ENCODE measurements around the gene STIP1. TPM values are rescaled to one million over a fixed set of nuclear protein-coding genes. Genes with fewer than 3 reads are reported as not detected.

STIP1 gene
- total RNA-seq, 1 experiment from 2014 or later = 171 TPM

GRCh38 chr11:64164392-64165312, 21.3 kb upstream of the STIP1 start:
- no peaks in the 10 kb centered on the region for H3K9me3 Mint-ChIP-seq (ENCODE audit: unreplicated experiment)
- H3K4me3 Mint-ChIP-seq (ENCODE audit: unreplicated experiment) = peak overlapping the region; percentile 92
- POLR2A ChIA-PET = interaction anchor here (0.5 to 3.4 kb wide), 7 partner anchors 17 to 284 kb away, joined by 3 to 42 read pairs (median 4); partner anchors contain the start of genes PPP1R14B and STIP1
- DNase-seq (ENCODE audit: unreplicated experiment) = peak; percentile 16
- intact Hi-C loops (cut with micrococcal nuclease) = no loop called here
- CTCF ChIA-PET = interaction anchor here (0.6 to 1.8 kb wide), 7 partner anchors 10 to 539 kb away, joined by 3 to 10 read pairs (median 6); no protein-coding TSS in a partner anchor
- H3K27ac Mint-ChIP-seq (ENCODE audit: low read depth, unreplicated experiment) = peak overlapping the region; percentile 42
- TSS peak; percentile 24 for BruUV-seq (replicated peaks)
- peaks cover 4% of the 10 kb centered on the region for H3K36me3 Mint-ChIP-seq (ENCODE audit: insufficient read depth, unreplicated experiment)
- peaks cover 7% of the 10 kb centered on the region for H3K4me1 Mint-ChIP-seq (ENCODE audit: insufficient read depth, unreplicated experiment)
- H3K27me3 Mint-ChIP-seq (ENCODE audit: insufficient read depth, unreplicated experiment) = no peaks in the 10 kb centered on the region
- no peak for TF ChIP-seq CTCF (IDR thresholded peaks at IDR 0.05; ENCODE audit: unreplicated experiment)

- intact Hi-C loops (cut with micrococcal nuclease) = no loop called here
- H3K27ac Mint-ChIP-seq (ENCODE audit: low read depth, unreplicated experiment) = no peak overlapping the region
- ChIA-PET CTCF (interaction anchor here (0.6 to 1.8 kb wide), 3 partner anchors 11 to 538 kb away, joined by 3 to 10 read pairs (median 4); no protein-coding TSS in a partner anchor), POLR2A (interaction anchor here (0.6 to 3.4 kb wide), 8 partner anchors 10 to 292 kb away, joined by 3 to 42 read pairs (median 4); partner anchors contain the start of genes PPP1R14B and STIP1)
- peak overlapping the region; percentile 92 for H3K4me3 Mint-ChIP-seq (ENCODE audit: unreplicated experiment)
- H3K36me3 Mint-ChIP-seq (ENCODE audit: insufficient read depth, unreplicated experiment) = no peaks in the 10 kb centered on the region
- peak; percentile 5 for TF ChIP-seq CTCF (IDR thresholded peaks at IDR 0.05; ENCODE audit: unreplicated experiment)
- DNase-seq (ENCODE audit: unreplicated experiment) = peak; percentile 29
- no peaks in the 10 kb centered on the region for H3K27me3 Mint-ChIP-seq (ENCODE audit: insufficient read depth, unreplicated experiment)
- no TSS peak for BruUV-seq (replicated peaks)
- H3K4me1 Mint-ChIP-seq (ENCODE audit: insufficient read depth, unreplicated experiment) = peaks cover 7% of the 10 kb centered on the region
- no peaks in the 10 kb centered on the region for H3K9me3 Mint-ChIP-seq (ENCODE audit: unreplicated experiment)
Observed at GRCh38 chr11:64165481-64165841, 20.5 kb upstream of the STIP1 start.

GRCh38 chr11:64165842-64166635, 19.9 kb upstream of the STIP1 start, which contains the start of gene MACROD1:
MACROD1 (minus strand) TSS chr11:64166113; CDS start chr11:64165994, 119 bp downstream.
- POLR2A ChIA-PET = interaction anchor here (0.6 to 3.4 kb wide), 15 partner anchors 10 to 1593 kb away, joined by 3 to 42 read pairs (median 4); partner anchors contain the start of genes PPP1R14B and STIP1
- intact Hi-C loops (cut with micrococcal nuclease) = no loop called here
- TSS peak; percentile 53 for BruUV-seq (replicated peaks)

More at GRCh38 chr11:64165842-64166635, 19.9 kb upstream of the STIP1 start, which contains the start of gene MACROD1:
- peaks cover 7% of the 10 kb centered on the region for H3K4me1 Mint-ChIP-seq (ENCODE audit: insufficient read depth, unreplicated experiment)
- H3K36me3 Mint-ChIP-seq (ENCODE audit: insufficient read depth, unreplicated experiment) = no peaks in the 10 kb centered on the region
- no peak for TF ChIP-seq CTCF (IDR thresholded peaks at IDR 0.05; ENCODE audit: unreplicated experiment)
- no peaks in the 10 kb centered on the region for H3K27me3 Mint-ChIP-seq (ENCODE audit: insufficient read depth, unreplicated experiment)
- H3K9me3 Mint-ChIP-seq (ENCODE audit: unreplicated experiment) = no peaks in the 10 kb centered on the region
- H3K27ac Mint-ChIP-seq (ENCODE audit: low read depth, unreplicated experiment) = peak within 1 kb of the TSS; percentile 82
- DNase-seq (ENCODE audit: unreplicated experiment) = peak; percentile 87
- peak within 1 kb of the TSS; percentile 92 for H3K4me3 Mint-ChIP-seq (ENCODE audit: unreplicated experiment)
- CTCF ChIA-PET = interaction anchor here (0.7 to 1.8 kb wide), 5 partner anchors 11 to 1489 kb away, joined by 3 to 10 read pairs (median 4); no protein-coding TSS in a partner anchor

Data from MCF 10A (cell line).